ENCODE results near the gene KCNMA1. TPM values are rescaled to one million over a fixed set of nuclear protein-coding genes. Genes with fewer than 3 reads are reported as not detected.

Gene KCNMA1
- total RNA-seq, 1 experiment from 2014 or later, result 23.3 TPM

- peak; percentile 25 for DNase-seq (ENCODE audit: low read depth)
Measured at GRCh38 chr10:77116904-77117303, 520.7 kb downstream of the KCNMA1 start.

DNA sequence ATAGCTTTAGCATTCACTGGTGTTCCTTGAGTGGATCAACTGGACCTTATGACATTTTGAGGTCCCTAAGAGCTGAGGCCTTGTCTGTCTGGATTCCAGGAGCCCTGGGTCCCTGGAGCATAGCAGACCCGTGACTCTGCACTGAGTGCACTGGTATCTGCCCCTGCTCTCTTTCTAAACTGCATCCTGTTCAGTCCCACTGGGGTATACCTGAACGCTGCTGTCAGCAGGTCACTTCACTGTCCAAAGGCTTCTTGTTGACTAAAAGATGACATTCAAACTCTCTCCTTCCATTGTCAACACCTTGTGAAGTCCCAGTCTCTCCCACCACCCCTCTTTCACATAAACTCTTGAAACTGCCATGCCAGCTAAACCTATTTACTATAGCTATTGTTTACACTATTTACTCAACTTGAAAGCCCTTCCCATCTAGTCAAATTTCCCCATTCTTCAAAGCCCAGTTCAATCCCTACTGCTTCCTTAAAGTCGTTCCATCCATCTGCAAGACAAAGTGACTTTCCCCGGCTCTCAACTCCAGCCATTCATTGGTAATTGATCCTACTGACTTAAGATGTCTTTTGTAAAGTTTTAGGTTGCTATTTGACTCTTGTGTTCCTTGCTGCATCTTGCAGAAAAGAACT is 523.3 kb downstream of the KCNMA1 start:
- no peak for DNase-seq (ENCODE audit: low read depth)

- DNase-seq (ENCODE audit: low read depth), result peak; percentile 83
Measured at GRCh38 chr10:77111611-77112550, 525.7 kb downstream of the KCNMA1 start.

- DNase-seq (ENCODE audit: low read depth), result no peak
Measured at GRCh38 chr10:77110757-77111156, 526.9 kb downstream of the KCNMA1 start.

GRCh38 chr10:77109351-77109994 is 528.1 kb downstream of the KCNMA1 start:
- DNase-seq (ENCODE audit: low read depth), result no peak

DNA sequence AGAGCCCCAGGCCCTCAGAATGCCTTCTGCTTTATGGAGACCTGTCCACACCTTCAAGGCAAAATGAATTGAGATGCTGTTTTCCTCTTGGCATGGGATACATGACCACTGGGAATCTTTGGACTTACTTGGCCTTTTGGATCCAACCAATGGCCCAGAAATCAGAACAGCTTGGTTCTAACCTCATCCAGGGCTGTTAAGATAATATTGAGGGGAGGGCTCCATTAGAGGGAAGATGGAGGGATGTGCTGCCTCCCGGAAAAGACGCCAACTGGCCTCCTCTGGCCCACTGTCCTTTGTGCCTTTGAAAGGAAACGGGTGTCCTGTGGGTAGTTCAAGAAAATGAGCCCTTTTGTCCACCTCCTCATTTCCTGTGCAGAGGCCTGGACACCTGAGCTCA is 530.9 kb downstream of the KCNMA1 start:
- no peak for DNase-seq (ENCODE audit: low read depth)

DNA sequence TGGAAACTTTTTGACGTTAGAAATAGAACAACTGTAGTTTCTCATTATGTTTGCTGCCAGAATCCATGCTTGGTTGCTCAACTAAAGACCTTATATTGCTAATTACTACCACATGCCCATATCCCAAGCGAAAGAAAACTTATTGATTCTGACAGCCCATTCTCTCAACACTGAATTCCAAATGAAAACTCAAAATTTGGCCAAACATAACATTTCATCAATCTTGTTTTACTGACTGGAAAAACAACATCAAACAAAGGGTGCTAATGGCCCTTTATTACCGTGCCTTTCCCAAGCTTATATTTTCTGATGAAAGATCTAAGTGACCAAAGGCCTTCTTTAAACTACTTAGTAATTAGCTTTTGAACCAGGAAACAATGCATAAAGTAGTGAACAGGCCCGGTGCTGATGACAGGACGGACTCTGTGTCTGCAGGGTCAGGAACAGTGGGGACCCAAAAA is 531.8 kb downstream of the KCNMA1 start:
- no peak for DNase-seq (ENCODE audit: low read depth)

DNA sequence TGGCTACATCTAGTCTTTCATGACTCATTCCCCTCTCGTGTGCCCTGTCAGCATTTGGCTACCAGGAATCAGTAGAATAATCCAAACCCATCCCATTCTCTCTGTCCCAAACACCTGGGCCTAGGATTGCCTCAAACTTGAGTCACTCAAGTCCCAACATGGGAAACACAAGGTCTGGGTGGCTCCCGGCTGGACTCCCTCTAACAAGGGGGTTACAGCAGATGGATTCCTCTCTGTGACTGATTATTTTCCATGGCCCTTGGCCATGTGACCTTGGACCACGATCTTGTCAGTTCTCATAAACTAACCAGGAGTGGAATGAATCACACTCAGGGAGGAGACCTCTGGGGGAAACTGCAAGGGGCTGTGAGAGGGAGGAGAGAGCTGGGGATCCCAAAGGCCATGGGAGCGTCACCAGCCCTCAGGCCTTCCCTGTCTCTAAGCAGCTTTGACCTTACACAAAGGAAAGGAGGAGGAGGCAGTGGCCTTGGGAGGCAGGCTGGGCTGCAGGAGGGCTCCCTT is 533.1 kb downstream of the KCNMA1 start:
- DNase-seq (ENCODE audit: low read depth), result peak; percentile 98

- no peak for DNase-seq (ENCODE audit: low read depth)
Measured at GRCh38 chr10:77103213-77103612, 534.4 kb downstream of the KCNMA1 start.

DNA sequence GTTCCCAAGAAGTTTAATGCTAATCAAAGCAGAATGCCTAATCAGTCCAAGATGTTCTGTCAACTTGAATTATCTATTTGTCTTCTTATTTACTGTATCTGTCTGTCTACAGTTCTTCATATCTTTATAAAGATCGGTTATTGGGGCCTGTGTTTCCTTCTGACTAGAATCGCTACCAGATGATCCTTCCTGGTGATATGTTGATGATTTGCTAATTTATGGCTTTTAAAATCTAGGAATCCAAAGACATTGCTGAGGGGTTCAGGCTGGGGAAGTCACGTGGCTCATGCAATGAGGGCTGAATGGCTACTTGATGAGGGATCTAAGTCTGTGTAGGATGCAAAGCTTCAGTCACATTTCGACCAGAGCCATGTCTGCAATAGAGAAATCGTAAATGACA is 536.3 kb downstream of the KCNMA1 start:
- DNase-seq (ENCODE audit: low read depth), result no peak

DNA sequence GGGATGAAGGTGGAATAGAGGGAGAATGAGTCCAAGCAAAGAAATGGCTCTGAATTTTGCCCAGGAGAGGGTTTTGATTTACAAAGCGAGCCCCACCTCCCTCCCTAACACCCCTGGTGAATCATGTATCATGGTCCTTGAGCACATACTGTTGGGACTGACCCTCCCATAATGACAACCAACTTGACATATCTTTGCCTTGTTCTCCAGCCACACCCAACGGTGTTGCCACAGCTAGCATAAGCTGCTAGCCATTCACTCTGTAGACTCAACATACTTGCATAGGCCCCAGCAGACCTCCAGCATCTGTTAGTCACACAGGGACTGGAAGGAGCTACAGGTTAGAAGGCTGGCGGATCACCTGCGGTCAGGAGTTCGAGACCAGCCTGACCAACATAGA is 538.5 kb downstream of the KCNMA1 start:
- DNase-seq (ENCODE audit: low read depth), result no peak

DNA sequence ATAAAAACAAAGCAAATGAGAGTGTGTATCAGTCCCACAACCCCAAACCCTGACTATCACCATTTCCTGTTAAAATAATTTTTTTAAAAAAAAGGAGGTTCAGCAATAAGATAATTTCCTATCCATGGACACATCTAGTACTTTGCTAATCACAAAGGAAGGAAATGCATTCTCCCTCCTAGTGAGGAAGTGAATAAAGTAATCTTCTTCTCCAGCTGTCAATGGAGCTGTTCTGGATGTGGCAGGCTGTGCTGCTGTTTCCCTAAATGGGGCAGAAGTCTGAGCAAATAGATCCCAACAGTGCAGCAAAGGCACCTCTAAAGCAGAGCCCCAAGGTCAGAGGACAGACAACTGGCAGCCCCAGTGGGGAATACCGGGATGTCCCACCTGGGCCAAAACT is 540.0 kb downstream of the KCNMA1 start:
- DNase-seq (ENCODE audit: low read depth), result no peak

DNA sequence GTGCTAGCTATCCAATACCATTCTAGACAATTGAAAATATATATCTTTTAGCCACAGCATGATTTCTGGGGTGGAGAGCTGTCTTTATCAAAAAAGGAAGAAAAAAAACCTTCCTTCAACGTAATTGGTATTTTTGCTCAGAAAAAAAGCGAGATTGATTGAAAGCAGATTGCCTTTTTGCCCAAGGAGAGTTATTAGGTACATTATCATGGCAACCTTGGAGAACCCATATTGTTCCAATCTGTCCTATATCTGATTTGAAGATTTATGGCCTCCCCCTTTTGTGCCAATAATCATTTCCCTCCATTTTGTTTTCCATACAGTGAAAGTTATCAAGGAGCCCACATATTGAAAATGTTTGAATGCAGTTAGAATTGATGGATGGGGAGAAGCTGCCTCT is 544.5 kb downstream of the KCNMA1 start:
- no peak for DNase-seq (ENCODE audit: low read depth)

DNA sequence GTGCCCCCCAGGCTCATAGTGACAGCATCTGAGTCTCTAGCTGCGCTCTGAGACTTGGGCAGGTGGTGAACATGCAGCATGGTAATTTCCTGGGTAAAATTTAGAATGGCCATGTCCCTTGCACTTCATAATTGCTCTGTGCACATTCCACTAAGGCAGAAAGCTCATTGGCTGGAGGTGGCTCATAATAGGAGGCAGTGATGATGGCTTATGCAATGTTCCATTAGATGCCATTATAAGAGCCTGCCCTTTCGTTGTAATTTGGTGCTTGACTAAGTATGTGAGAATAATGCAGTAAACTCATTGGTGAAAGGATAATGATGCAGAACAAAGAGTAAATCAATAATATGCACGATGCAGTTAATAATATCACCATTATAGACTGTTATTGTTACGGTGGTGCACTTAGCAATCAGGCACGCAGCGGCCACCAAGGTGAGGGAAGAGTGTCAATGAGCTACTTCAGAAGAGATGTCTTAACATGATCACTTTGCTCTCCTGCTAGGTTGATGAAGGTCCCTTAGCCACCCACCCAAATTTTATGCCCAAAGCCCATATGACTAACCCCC is 545.9 kb downstream of the KCNMA1 start:
- no peak for DNase-seq (ENCODE audit: low read depth)

GRCh38 chr10:77090381-77091356 is 546.9 kb downstream of the KCNMA1 start:
- DNase-seq (ENCODE audit: low read depth), result no peak

- peak; percentile 16 for DNase-seq (ENCODE audit: low read depth)
Measured at GRCh38 chr10:77087366-77087765, 550.2 kb downstream of the KCNMA1 start.

- no peak for DNase-seq (ENCODE audit: low read depth)
Measured at GRCh38 chr10:77086081-77086480, 551.5 kb downstream of the KCNMA1 start.

GRCh38 chr10:77085344-77085743 is 552.3 kb downstream of the KCNMA1 start:
- no peak for DNase-seq (ENCODE audit: low read depth)

DNA sequence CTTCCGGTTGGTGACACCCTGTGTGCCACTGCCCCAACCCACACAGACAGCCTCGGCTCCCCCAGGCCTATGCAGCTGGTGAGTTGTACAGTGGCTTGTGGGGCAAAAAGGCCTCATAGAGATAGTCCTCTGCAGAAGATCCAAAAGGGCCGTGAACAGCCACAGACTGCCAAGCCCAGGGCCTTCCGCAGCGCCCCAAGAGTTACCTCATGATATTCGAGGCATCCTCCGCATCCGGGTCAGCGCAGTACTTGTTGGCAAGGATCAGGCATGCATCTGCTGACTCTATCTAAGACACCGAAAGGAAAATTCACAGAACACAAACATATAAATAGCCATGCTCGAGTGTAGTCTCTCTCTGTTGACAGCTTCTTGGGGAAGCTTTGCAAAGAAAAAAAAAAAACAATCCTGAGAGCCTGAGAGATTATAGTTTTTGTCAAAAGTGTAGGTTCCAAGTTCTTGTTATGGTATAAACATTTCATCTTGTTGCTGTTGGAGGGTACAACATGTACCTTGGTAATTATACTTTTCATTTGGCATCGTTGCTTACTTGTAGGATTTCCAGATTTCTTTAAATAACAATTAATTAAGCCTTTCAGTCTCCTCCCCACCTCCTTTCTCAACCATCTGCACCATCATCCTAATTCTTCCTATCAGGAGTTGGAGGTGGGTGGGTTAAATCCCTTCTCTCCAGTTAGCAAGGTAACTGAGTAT is 553.0 kb downstream of the KCNMA1 start:
- DNase-seq (ENCODE audit: low read depth), result no peak
